Fibroblast of pulmonary artery (primary cell): ENCODE data around the gene PEMT.

Source experiments
- DNase-seq: peaks from one replicate; pipeline ENCODE4 v3.0.0-alpha.2; 2010; ENCODE audit warnings: low read depth
- H3K4me3 ChIP-seq: replicated peaks from 2 replicates; pipeline ENCODE4 v1.5.1; 2011; ENCODE audit warnings: low read depth, mild to moderate bottlenecking, control low read depth, low read length, moderate library complexity
- TF ChIP-seq, protein P1 (sequence below): IDR thresholded peaks from 2 replicates; pipeline ENCODE4 v1.5.1; 2011; ENCODE audit warnings: mild to moderate bottlenecking, control low read depth, low read length, inconsistent platforms; ENCODE audit errors: missing control alignments

The PEMT gene

DNA sequence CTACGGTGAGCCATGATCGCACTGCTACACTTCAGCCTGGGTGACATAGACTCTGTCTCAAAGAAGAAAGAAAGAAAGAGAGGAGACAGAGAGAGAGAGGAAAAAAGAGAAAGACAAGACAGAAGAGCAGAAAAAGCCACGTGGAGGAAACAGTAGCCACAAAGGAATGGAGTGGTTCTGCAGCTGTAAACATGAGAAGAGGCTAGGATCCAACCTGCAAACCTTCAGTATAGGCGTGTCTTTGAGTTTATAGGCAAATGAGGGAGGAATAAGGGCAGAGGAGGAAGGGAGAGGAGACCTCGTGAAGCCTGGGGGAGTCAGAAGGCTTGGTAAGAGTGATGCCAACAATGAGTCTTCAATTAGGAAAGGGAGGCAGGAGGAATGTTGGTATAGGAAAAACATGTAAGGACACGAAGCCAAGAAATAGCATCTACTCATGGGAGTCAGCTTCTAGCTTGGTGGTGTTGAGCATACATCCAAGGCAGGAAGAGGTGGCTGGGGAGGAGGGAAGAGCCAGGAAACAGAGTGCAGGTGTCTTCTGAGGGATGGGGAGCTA lies 110.8 kb downstream of the PEMT start:
- TF ChIP-seq, protein P1, sequence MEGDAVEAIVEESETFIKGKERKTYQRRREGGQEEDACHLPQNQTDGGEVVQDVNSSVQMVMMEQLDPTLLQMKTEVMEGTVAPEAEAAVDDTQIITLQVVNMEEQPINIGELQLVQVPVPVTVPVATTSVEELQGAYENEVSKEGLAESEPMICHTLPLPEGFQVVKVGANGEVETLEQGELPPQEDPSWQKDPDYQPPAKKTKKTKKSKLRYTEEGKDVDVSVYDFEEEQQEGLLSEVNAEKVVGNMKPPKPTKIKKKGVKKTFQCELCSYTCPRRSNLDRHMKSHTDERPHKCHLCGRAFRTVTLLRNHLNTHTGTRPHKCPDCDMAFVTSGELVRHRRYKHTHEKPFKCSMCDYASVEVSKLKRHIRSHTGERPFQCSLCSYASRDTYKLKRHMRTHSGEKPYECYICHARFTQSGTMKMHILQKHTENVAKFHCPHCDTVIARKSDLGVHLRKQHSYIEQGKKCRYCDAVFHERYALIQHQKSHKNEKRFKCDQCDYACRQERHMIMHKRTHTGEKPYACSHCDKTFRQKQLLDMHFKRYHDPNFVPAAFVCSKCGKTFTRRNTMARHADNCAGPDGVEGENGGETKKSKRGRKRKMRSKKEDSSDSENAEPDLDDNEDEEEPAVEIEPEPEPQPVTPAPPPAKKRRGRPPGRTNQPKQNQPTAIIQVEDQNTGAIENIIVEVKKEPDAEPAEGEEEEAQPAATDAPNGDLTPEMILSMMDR: no peak
- no peak for DNase-seq
- no peak overlapping the region for H3K4me3 ChIP-seq

DNA sequence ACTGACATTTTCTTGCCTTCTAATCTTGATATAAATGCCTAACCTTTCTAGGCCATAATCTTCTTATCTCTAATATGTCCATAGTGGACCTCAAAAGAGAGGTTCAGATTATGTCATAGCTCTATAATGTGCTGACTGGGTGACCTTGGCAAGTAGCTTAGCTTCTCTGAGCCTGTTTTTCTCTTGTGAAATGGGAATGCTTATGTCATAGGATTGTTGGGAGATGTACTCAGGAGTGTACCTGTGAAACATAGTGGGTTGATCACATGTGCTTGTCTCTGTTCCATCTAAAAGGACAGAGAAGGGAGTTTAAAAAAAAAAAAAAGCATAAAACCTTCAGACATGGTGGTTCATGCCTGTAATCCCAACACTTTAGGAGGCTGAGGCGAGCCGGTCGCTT lies 112.3 kb downstream of the PEMT start:
- TF ChIP-seq, protein P1: no peak
- DNase-seq: no peak
- no peak overlapping the region for H3K4me3 ChIP-seq

DNA sequence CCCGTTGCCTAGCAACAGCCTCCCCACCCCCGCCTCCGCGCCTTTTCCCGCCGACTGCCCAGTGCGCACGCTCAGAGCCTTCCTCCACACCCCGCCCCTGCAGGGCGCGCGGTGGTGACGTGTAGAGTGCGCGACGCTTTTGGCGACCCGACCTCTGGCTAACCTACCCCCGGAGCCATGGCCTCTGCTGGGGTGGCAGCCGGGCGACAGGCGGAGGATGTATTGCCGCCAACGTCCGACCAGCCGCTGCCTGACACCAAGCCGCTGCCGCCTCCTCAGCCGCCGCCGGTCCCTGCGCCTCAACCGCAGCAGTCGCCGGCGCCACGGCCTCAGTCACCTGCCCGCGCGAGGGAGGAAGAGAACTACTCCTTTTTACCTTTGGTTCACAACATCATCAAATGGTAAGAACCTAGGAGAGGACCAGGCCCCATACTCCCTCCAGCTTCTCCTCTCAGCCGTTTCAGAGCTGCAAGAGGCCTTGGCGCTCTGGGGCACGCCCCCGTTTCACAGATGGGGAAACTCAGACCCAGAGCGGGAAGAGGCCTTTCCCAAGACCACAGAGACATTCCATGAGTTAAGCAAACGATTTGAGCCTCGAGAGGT lies 114.5 kb downstream of the PEMT start, which contains the start of gene MED9:
Gene MED9 (plus strand): TSS at position 136 of the 603 bp plus-strand sequence. CDS start 42 bp downstream, at position 178.
- H3K4me3 ChIP-seq: peak within 1 kb of the TSS; percentile 98
- DNase-seq: peak; percentile 91
- TF ChIP-seq, protein P1: no peak

DNA sequence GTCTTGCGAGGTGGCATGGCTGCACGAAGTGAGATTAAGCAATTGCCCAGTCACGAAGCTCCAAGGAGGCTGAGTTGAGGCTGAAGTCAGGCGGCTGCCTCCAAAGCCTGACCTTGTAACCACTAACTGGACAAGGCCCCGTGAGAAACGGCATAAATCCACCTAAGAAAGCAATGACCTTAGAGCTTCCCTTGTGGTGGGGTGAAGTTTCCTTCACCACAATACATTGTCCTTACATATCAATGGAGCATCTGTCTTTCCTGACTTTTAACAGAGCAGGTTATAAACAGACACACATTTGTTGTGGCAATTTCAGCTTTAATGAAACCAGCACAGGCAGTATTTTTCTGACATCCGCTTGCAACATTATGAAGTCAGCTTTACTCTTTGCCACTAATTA lies 117.2 kb downstream of the PEMT start:
- H3K4me3 ChIP-seq: no peak overlapping the region
- DNase-seq: no peak
- TF ChIP-seq, protein P1: no peak

DNA sequence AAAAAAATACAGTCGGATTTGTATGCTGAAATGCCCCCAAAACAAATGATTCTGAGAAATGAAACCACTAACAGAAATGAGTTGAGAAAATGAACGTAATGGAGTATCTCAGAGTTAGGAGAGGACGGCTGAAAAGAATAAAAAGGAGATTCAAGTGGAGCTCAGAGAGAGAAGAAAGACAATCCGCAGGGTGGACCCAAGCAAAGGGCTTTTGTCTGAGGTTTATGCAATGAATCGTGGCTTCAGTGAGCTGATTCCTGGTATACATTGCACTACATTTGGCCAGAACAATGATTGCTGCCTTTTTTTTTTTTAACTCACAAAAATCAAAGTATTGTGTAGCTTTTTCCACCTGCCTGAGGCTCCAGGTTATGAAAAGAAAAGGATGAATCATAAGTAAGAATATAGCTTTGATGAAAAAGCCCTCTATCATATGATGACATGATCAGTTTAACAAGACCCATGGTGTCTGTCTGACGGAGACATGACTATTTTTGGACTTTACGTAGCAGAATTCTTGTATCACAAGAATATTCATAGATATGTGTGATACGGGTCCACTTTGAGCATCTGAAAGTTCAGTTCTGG lies 119.1 kb downstream of the PEMT start:
- H3K4me3 ChIP-seq: no peak overlapping the region
- TF ChIP-seq, protein P1: no peak
- DNase-seq: no peak

DNA sequence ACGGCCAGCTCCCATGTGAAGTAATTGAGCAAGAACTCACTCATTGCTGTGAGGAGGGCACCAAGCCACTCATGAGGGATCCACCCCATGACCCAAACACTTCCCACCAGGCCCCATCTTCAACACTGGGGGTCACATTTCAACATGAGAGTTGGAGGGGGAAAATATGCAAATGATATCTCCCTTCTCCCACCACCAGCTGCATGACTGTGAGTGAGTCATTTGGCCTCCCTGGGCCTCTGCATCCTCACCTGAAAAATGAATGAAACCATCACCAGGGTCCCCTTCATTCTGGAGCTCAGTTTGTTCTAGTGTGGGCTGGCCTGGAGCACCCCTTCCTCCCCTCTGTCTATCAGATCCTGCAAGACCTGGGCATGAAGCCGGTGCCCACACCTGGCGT lies 121.5 kb downstream of the PEMT start:
- H3K4me3 ChIP-seq: no peak overlapping the region
- DNase-seq: no peak
- TF ChIP-seq, protein P1: no peak
